ENCODE measurements around the gene HOXA13. TPM values are rescaled to one million over a fixed set of nuclear protein-coding genes. Genes with fewer than 3 reads are reported as not detected.

Gene HOXA13
- total and polyA plus RNA-seq, 10 of the 15 experiments (the other 5 are each of a cell fraction or from before 2014, with no cell fraction given) = not detected

- no peak overlapping the region for H3K4me3 ChIP-seq
- FAIRE-seq (no peak), ATAC-seq (no peak), DNase-seq (ENCODE audit: low read depth, low spot score) (no peak)
- ChIA-PET CTCF (no interaction called here), POLR2A (no interaction called here), RAD21 (ENCODE audit: unreplicated experiment) (no interaction called here), SMC1A (ENCODE audit: uncharacterized antibody, unreplicated experiment) (no interaction called here)
- no peaks in the 10 kb centered on the region for H3K79me2 ChIP-seq (ENCODE audit: control insufficient read depth, insufficient read depth, low read length)
- no peaks in the 10 kb centered on the region for H4K20me1 ChIP-seq (ENCODE audit: control insufficient read depth, insufficient read depth)
- H3K9ac ChIP-seq (ENCODE audit: control insufficient read depth, insufficient read depth, low read length) = no peak overlapping the region
- BruUV-seq (replicated peaks) = no TSS peak
- no peak overlapping the region for H2AFZ ChIP-seq (ENCODE audit: control insufficient read depth, low read depth, low read length)
- no peaks in the 10 kb centered on the region for H3K4me1 ChIP-seq (ENCODE audit: control insufficient read depth, insufficient read depth, low read length)
- peaks cover 10 to 19% of the 10 kb centered on the region in 2 experiments for H3K27me3 ChIP-seq (replicated peaks in 1 of 2; ENCODE audit: control insufficient read depth in 2 of 2, insufficient read depth in 2 of 2, low read length in 1 of 2)
- H3K4me2 ChIP-seq (ENCODE audit: control insufficient read depth, insufficient read depth) = no peak overlapping the region
- H3K27ac ChIP-seq (ENCODE audit: control insufficient read depth, insufficient read depth) = no peak overlapping the region
- intact Hi-C loops (cut with micrococcal nuclease; ENCODE audit: unreplicated experiment) (no loop called here), in situ Hi-C loops (cut with MboI) (no loop called here)
- no peak for TF ChIP-seq RBBP5 (conservative IDR thresholded peaks at IDR 0.05)
- no peak for TF ChIP-seq TARDBP (IDR thresholded peaks at IDR 0.05; ENCODE audit: borderline replicate concordance)
- no peak for TF ChIP-seq CHD4 (IDR thresholded peaks at IDR 0.05)
- H3K9me3 ChIP-seq (replicated peaks; ENCODE audit: control insufficient read depth, insufficient read depth, low read length) = no peaks in the 10 kb centered on the region
- 0% methylated on average over 1 of the region's 1 CpG for WGBS (ENCODE audit: insufficient coverage, insufficient replicate concordance, low lambda C conversion rate, missing lambda C conversion rate)
- H3K36me3 ChIP-seq (ENCODE audit: control insufficient read depth in 2 of 2, insufficient read depth in 2 of 2, low read length in 1 of 2) = no peaks in the 10 kb centered on the region
Observed at GRCh38 chr7:27237735-27238334, 37.9 kb upstream of the HOXA13 start.

DNA sequence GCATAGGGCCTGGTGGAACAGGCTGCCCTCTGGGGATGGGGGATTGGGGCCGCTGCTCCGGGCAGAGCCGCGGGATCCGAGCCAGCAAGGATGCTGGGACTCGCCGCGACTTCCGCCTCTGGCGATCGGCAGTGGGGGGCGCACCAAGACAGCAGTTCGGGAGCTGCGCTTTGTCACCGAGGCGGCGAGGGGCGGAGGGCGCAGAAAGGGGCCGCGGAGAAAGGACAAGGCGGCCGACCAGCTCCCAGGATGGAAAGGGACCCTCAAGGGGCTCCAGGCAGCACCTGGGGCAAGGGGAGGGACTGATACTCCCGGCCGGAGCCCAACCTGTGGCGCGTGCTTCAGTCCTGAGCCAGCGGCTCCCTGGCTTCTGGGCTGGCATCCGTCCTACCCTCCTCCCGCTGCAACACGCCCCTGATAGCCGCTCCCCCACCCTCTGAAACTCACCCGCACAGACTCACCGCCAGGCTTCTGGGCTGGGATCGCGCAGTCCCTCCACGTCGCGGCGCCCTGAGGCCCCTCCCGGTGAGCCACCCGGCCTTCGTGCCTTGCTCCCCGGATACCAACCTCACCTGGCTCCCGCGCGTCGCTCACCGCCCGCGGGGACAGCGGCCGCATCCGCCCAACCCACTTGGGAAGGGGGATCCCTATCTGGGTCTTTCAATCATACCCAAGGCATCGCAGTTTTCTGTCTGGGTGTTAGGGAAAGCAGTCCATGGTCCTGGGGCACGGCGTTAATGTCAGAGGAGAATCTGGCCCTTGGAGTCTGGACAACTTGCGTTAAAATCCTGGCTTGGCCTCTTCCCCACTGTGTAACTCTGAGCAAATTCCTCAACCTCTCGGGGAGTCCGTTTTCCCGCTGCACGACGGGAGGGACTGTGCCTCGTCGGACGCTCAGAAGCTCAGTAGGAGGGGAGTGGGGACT is 35.8 kb upstream of the HOXA13 start:
- no peak overlapping the region for H3K4me2 ChIP-seq (ENCODE audit: control insufficient read depth, insufficient read depth)
- H3K9me3 ChIP-seq (replicated peaks; ENCODE audit: control insufficient read depth, insufficient read depth, low read length) = no peaks in the 10 kb centered on the region
- no peaks in the 10 kb centered on the region for H4K20me1 ChIP-seq (ENCODE audit: control insufficient read depth, insufficient read depth)
- ChIA-PET CTCF (interaction anchor here (0.6 kb wide), 1 partner anchor 539 kb away, joined by 3 read pairs; no protein-coding TSS in a partner anchor), POLR2A (interaction anchor here (0.5 kb wide), 1 partner anchor 327 kb away, joined by 3 read pairs; no protein-coding TSS in a partner anchor), RAD21 (ENCODE audit: unreplicated experiment) (no interaction called here), SMC1A (ENCODE audit: uncharacterized antibody, unreplicated experiment) (no interaction called here)
- intact Hi-C loops (cut with micrococcal nuclease; ENCODE audit: unreplicated experiment) (no loop called here), in situ Hi-C loops (cut with MboI) (no loop called here)
- ATAC-seq (no peak), FAIRE-seq (no peak), DNase-seq (ENCODE audit: low read depth, low spot score) (no peak)
- no peak overlapping the region for H3K9ac ChIP-seq (ENCODE audit: control insufficient read depth, insufficient read depth, low read length)
- WGBS (ENCODE audit: insufficient coverage, insufficient replicate concordance, low lambda C conversion rate, missing lambda C conversion rate) = 33% methylated on average over 52 of the region's 66 CpGs
- H3K27ac ChIP-seq (ENCODE audit: control insufficient read depth, insufficient read depth) = no peak overlapping the region
- peaks cover 3 to 18% of the 10 kb centered on the region in 2 experiments; a peak in 3 of 4 replicates for H3K27me3 ChIP-seq (replicated peaks in 1 of 2; ENCODE audit: control insufficient read depth in 2 of 2, insufficient read depth in 2 of 2, low read length in 1 of 2)
- H2AFZ ChIP-seq (ENCODE audit: control insufficient read depth, low read depth, low read length) = no peak overlapping the region
- H3K79me2 ChIP-seq (ENCODE audit: control insufficient read depth, insufficient read depth, low read length) = no peaks in the 10 kb centered on the region
- no peaks in the 10 kb centered on the region for H3K36me3 ChIP-seq (ENCODE audit: control insufficient read depth in 2 of 2, insufficient read depth in 2 of 2, low read length in 1 of 2)
- no peaks in the 10 kb centered on the region for H3K4me1 ChIP-seq (ENCODE audit: control insufficient read depth, insufficient read depth, low read length)
- no TSS peak for BruUV-seq (replicated peaks)
- no peak overlapping the region for H3K4me3 ChIP-seq
- TF ChIP-seq SIN3A (IDR thresholded peaks at IDR 0.05; ENCODE audit: low read depth, low read length) = no peak
- no peak for TF ChIP-seq ZZZ3 (IDR thresholded peaks at IDR 0.05; ENCODE audit: control insufficient read depth, insufficient read length, low read depth)
- TF ChIP-seq RFX5 (IDR thresholded peaks at IDR 0.05; ENCODE audit: low read depth, low read length) = no peak
- TF ChIP-seq POLR2A (IDR thresholded peaks at IDR 0.05; ENCODE audit: low read depth, low read length) = peak; percentile 23; the same call in 1 of the 2 replicates
- TF ChIP-seq ZSCAN29 (IDR thresholded peaks at IDR 0.05) = no peak
- no peak for TF ChIP-seq BCL3 (IDR thresholded peaks at IDR 0.05; ENCODE audit: borderline replicate concordance, insufficient read depth, low read depth, low read length, poor library complexity, severe bottlenecking)
- TF ChIP-seq BMI1 (IDR thresholded peaks at IDR 0.05; ENCODE audit: borderline replicate concordance) = no peak
- no peak for TF ChIP-seq POLR2AphosphoS5 (IDR thresholded peaks at IDR 0.05; ENCODE audit: low read length)
- peak; percentile 41 for TF ChIP-seq SUZ12 (IDR thresholded peaks at IDR 0.05; ENCODE audit: unreplicated experiment)
- TF ChIP-seq RAD21 (IDR thresholded peaks at IDR 0.05; ENCODE audit: insufficient read depth, low read depth, low read length) = peak; percentile 15; the same call in 1 of the 2 replicates
- TF ChIP-seq CTCF (IDR thresholded peaks at IDR 0.05 in 2 of 3, conservative IDR thresholded peaks at IDR 0.05 in 1 of 3; ENCODE audit: control insufficient read depth in 2 of 3, extremely low read depth in 1 of 3, insufficient read depth in 1 of 3, low read depth in 3 of 3, low read length in 3 of 3) = peak in 1 of 3 experiments; percentile 15; a peak in 1 of 6 replicates
